ENCODE results near the gene SHROOM3. TPM values are rescaled to one million over a fixed set of nuclear protein-coding genes. Genes with fewer than 3 reads are reported as not detected.

SHROOM3 gene
- total and polyA plus RNA-seq, 2 of the 13 experiments (the other 11 are each of a cell fraction or from before 2014, with no cell fraction given), result 0.01 TPM; not detected in 1

GRCh38 chr4:76809594-76810305 is 374.7 kb downstream of the SHROOM3 start (continued):
- TF ChIP-seq THAP9 (CRISPR knock-in tag; IDR thresholded peaks at IDR 0.05; ENCODE audit: borderline replicate concordance), result 0 out of 2 replicates have a peak, but pooled peaks have one; percentile 23
- TF ChIP-seq RAD51 (IDR thresholded peaks at IDR 0.05; ENCODE audit: borderline replicate concordance), result no peak
- no peak for TF ChIP-seq ZNF790 (CRISPR knock-in tag; IDR thresholded peaks at IDR 0.05; ENCODE audit: borderline replicate concordance)
- TF ChIP-seq ZNF781 (CRISPR knock-in tag; IDR thresholded peaks at IDR 0.05; ENCODE audit: borderline replicate concordance, not compliant biosample characterization), result no peak
- TF ChIP-seq ZMAT3 (CRISPR knock-in tag; conservative IDR thresholded peaks at IDR 0.05), result no peak
- no peak for TF ChIP-seq RBFOX2 (IDR thresholded peaks at IDR 0.05; ENCODE audit: low read depth, low read length)
- no peak for TF ChIP-seq PRDM15 (CRISPR knock-in tag; IDR thresholded peaks at IDR 0.05)
- TF ChIP-seq MAZ (IDR thresholded peaks at IDR 0.05; ENCODE audit: borderline replicate concordance, low read depth, low read length), result no peak
- TF ChIP-seq MAZ (CRISPR knock-in tag; IDR thresholded peaks at IDR 0.05; ENCODE audit: low read depth), result peak; percentile 46; the same call in 1 of the 2 replicates
- no peak for TF ChIP-seq POLR2G (IDR thresholded peaks at IDR 0.05; ENCODE audit: low read depth, low read length)
- TF ChIP-seq ZNF30 (CRISPR knock-in tag; IDR thresholded peaks at IDR 0.05), result no peak
- 0 out of 4 replicates have a peak, but pooled peaks of 1 of the 2 experiments have one; percentile 10 for TF ChIP-seq EP300 (IDR thresholded peaks at IDR 0.05; ENCODE audit: low read depth in 2 of 2, low read length in 2 of 2)
- TF ChIP-seq EP300 (CRISPR knock-in tag; IDR thresholded peaks at IDR 0.05; ENCODE audit: borderline replicate concordance), result no peak
- TF ChIP-seq HIVEP1 (CRISPR knock-in tag; IDR thresholded peaks at IDR 0.05), result no peak
- no peak for TF ChIP-seq SUZ12 (IDR thresholded peaks at IDR 0.05; ENCODE audit: low read depth, low read length)
- no peak for TF ChIP-seq ZFP36L1 (CRISPR knock-in tag; IDR thresholded peaks at IDR 0.05)
- no peak for TF ChIP-seq ZNF605 (CRISPR knock-in tag; IDR thresholded peaks at IDR 0.05)
- peak; percentile 57 for TF ChIP-seq ARID5B (CRISPR knock-in tag; IDR thresholded peaks at IDR 0.05)
- TF ChIP-seq ZNF282 (IDR thresholded peaks at IDR 0.05; ENCODE audit: partially characterized antibody), result no peak

All from HepG2 (cell line).